Measurements from ENCODE around the gene SRPRB.

SRPRB gene

DNA sequence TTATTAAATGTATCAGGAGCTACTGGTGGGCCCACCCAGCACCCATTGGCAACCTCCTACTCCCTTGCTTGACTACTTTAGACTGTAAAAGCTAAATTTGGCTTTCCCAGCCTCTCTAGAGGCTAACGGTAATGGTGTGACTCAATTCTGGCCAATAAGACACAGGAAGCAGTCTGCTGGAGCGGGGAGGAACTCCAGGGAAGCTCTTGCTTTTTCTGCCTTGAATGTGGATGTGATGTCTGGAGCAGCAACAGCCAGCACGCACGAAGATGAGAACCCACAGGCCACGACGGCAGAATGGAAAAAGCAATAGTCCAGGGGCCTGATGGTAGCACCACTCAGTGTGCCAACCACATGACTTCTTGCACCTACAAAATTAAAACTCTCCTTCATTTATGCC is 50.2 kb downstream of the SRPRB start:
- TF ChIP-seq, protein P1, sequence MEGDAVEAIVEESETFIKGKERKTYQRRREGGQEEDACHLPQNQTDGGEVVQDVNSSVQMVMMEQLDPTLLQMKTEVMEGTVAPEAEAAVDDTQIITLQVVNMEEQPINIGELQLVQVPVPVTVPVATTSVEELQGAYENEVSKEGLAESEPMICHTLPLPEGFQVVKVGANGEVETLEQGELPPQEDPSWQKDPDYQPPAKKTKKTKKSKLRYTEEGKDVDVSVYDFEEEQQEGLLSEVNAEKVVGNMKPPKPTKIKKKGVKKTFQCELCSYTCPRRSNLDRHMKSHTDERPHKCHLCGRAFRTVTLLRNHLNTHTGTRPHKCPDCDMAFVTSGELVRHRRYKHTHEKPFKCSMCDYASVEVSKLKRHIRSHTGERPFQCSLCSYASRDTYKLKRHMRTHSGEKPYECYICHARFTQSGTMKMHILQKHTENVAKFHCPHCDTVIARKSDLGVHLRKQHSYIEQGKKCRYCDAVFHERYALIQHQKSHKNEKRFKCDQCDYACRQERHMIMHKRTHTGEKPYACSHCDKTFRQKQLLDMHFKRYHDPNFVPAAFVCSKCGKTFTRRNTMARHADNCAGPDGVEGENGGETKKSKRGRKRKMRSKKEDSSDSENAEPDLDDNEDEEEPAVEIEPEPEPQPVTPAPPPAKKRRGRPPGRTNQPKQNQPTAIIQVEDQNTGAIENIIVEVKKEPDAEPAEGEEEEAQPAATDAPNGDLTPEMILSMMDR (IDR thresholded peaks at IDR 0.05; ENCODE audit: low read depth, low read length, missing control alignments) = no peak
- H3K4me3 ChIP-seq (ENCODE audit: low read depth, low read length) = no peak overlapping the region
- no peak for DNase-seq (ENCODE audit: low read depth)

DNA sequence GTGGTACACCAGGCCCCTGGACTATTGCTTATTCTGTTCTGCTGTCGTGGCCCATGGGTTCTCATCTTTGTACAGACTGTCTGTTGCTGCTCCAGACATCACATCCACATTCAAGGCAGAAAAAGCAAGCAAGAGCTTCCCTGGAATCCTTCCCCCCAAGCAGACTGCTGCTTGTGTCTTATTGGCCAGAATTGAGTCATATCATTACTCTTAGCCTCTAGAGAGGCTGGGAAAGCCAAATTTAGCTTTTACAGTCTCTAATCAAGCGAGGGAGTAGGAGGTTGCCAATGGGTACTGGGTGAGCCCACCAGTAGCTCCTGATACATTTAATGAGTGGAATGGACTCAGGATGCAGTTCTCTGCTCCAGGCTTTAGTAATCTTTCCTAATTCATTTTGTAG is 50.7 kb downstream of the SRPRB start:
- no peak for DNase-seq (ENCODE audit: low read depth)
- TF ChIP-seq, protein P1 (IDR thresholded peaks at IDR 0.05; ENCODE audit: low read depth, low read length, missing control alignments) = no peak
- H3K4me3 ChIP-seq (ENCODE audit: low read depth, low read length) = no peak overlapping the region

DNA sequence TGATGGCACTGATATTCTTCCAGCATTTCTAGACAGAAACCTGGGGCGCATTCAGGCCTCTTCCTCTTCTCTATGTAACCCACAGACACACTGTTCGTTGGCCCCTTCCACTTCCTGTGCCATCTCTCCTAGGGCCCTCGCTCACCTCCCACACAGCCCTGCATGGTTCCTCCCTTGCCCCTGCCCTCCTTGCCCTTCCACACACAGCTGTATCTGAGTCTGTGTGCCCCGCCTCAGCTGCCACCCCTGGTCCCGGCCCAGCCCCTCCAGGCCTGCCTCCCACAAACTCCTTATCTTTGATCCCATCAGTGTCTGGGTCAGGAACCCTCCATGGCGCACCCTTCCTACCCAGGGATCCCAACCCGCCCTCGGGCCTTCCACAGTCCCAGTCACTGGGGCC is 52.2 kb downstream of the SRPRB start:
- no peak for DNase-seq (ENCODE audit: low read depth)
- TF ChIP-seq, protein P1 (IDR thresholded peaks at IDR 0.05; ENCODE audit: low read depth, low read length, missing control alignments) = no peak
- no peak overlapping the region for H3K4me3 ChIP-seq (ENCODE audit: low read depth, low read length)

DNA sequence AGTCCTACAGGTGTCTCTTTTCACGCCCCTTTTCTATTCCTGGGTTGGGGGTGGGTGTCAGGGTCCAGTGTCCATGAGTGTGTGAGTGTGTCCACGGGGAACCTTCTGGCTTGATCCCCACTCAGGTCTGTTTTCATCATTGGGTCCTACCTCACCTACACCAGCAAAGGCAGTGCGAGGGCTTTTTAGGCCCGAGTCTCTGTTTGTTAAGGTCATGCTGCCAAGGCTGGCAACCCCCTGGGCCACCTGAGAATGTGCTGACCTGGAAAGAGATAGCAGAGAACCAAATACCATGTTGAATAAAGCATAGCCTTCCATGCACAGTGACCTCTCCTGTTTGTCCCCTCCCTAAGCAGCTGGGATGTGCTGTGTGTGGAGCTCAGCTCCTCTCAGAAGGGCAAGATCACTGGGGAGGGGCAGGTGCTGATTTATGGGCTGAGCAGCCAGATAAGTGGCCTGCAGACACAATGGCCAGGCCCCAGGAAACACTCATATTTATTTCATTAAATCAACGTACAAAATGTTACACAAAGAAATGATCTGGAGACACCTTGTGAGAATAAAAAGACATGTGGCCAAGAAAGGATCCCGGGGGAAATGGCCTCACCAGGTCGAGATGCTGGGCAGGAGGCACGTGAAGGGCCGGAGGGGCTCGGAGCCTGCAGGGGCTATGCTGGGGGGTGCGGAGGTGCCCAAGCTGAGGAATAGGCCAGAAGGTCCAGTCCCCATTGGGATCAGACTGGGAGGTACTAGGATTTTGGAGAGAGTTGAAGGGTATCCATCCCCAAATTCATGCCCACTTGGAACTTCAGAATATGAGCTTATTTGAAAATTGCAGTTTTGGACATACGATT is 54.0 kb downstream of the SRPRB start:
- no peak for DNase-seq (ENCODE audit: low read depth)
- H3K4me3 ChIP-seq (ENCODE audit: low read depth, low read length) = no peak overlapping the region
- TF ChIP-seq, protein P1 (IDR thresholded peaks at IDR 0.05; ENCODE audit: low read depth, low read length, missing control alignments) = no peak

DNA sequence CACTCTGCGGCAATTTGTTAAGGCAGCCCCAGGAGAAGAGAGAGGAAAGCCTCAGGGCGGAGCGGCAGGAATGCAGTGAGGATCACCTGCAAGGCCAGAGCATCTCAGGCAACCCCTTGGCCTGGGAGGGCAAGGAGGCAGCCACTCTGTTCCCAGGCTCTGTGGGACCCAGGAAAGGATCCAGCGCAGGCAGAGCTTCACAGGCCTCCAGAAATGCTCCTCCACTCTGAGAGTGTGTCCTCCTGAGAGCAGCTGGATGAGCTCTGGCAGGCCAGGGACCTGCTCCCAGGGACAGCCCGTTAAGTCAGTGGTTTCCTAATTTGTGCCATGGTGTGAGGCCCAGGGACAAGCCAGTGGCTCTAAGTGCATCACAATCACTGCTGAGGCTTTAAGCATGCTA is 54.9 kb downstream of the SRPRB start:
- no peak overlapping the region for H3K4me3 ChIP-seq (ENCODE audit: low read depth, low read length)
- no peak for DNase-seq (ENCODE audit: low read depth)
- TF ChIP-seq, protein P1 (IDR thresholded peaks at IDR 0.05; ENCODE audit: low read depth, low read length, missing control alignments) = no peak

DNA sequence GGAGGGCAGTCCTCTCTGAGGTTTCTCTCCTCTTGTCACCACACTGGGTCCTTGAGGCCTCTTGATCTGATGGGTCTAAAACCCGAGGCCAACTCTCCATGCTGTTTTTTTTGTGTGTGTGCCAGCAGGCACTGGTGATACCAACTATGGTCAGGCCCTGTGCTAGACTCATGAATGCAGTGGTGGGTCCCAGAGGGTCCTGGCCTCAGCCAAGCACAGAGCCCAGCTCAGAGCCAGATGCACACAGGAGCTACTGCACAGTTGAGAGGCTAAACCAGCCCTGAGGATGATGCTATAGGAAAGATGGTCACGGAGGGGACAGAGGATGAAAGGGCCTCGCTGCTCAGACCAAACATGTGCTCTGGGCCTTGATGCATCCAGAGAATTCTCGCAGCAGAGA is 56.5 kb downstream of the SRPRB start:
- TF ChIP-seq, protein P1 (IDR thresholded peaks at IDR 0.05; ENCODE audit: low read depth, low read length, missing control alignments) = no peak
- DNase-seq (ENCODE audit: low read depth) = no peak
- H3K4me3 ChIP-seq (ENCODE audit: low read depth, low read length) = no peak overlapping the region

DNA sequence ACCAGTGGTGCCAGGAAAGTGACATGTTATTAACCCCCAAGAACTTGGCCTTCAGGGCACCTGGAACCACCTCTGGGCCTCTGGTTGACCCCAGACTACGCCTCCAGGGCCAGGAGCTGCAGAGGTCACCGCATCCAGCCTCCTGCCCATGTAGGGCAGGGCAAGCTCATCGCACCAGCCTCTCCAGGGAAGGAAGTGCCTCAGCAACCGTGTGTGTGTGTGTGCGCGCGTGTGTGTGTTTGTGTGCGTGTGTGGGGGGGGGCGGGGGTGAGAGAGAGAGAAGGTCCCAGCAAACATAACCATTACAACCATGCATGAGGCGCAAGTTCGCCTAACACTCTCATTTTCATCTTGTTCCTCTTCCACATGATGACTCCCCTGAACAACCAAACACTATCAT is 58.3 kb downstream of the SRPRB start:
- TF ChIP-seq, protein P1 (IDR thresholded peaks at IDR 0.05; ENCODE audit: low read depth, low read length, missing control alignments) = no peak
- no peak overlapping the region for H3K4me3 ChIP-seq (ENCODE audit: low read depth, low read length)
- no peak for DNase-seq (ENCODE audit: low read depth)
